GM21515 (cell line): ENCODE data around the gene ARAP2.
A peak's percentile ranks its signal among the peaks of the same experiment; 100 is the strongest.

Experiments used
- ATAC-seq: cut with Tn5 transposase; IDR thresholded peaks from one replicate; pipeline ENCODE4 v1.9.1; 2021; ENCODE audit not compliant: unreplicated experiment

Gene ARAP2

DNA sequence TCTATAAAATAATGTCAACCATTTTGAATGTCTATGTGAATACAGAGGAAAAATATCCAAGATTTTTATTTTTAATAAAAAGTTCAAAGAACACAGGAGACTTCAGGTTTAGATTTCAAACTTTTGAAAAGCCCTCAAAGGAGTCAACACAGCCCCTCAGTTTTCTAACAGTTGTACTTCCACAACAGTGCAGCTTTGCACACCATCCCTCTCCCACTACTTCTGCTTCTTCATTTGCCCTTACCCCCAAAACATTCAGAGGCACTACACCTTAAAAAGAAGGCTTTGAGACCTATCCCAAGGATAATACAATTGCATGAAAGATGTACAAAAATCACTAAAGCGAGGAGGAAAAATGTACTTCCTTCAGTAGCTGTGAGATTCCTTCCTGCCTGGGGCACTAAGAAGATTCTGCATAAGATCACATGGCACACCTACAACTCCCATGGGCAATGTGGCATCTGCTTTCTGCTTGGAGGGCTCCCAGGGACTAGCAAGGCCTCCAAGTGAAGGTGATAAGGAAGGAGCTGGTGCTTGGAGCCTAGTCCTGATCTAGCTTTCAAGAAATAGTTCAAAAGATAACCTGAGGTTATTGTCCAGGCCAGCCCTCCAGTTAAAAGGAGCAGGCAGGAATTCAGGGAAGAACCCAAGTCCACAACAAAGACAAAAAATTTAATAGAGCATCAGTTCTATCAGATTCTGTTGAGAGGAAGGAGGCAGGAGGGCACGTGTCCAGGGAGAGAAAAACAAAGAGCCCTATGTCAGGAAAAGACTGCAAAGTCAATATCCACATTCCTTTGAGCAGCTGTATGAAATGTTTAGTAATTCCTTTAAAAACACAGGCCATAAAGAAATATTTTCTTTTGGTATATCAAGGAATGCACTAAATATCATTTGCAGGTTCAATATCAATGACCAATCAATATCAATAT is 19.1 kb downstream of the ARAP2 start:
- ATAC-seq: no peak

- ATAC-seq: no peak
Measured at GRCh38 chr4:36222702-36223101, 21.6 kb downstream of the ARAP2 start.

DNA sequence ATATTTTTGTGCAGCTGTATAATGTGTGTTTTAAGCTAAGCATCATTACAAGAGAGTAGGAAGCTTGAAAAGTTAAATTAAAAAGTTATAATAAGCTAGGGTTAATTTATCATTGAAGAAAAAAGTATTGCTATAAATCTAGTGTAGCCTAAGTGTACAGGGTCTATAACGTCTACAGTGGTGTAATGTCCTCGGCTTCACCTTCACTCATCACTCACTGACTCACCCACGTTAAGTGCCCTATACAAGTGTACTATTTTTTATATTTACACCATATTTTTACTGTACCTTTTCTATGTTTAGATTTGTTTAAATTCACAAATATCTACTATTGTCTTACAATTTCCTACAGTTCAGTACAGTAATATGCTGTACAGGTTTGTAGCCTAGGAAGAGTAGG is 23.5 kb downstream of the ARAP2 start:
- ATAC-seq: no peak

GRCh38 chr4:36218121-36218520 is 26.2 kb downstream of the ARAP2 start:
- peak; percentile 68 for ATAC-seq

GRCh38 chr4:36215627-36216026 is 28.7 kb downstream of the ARAP2 start:
- ATAC-seq: no peak

DNA sequence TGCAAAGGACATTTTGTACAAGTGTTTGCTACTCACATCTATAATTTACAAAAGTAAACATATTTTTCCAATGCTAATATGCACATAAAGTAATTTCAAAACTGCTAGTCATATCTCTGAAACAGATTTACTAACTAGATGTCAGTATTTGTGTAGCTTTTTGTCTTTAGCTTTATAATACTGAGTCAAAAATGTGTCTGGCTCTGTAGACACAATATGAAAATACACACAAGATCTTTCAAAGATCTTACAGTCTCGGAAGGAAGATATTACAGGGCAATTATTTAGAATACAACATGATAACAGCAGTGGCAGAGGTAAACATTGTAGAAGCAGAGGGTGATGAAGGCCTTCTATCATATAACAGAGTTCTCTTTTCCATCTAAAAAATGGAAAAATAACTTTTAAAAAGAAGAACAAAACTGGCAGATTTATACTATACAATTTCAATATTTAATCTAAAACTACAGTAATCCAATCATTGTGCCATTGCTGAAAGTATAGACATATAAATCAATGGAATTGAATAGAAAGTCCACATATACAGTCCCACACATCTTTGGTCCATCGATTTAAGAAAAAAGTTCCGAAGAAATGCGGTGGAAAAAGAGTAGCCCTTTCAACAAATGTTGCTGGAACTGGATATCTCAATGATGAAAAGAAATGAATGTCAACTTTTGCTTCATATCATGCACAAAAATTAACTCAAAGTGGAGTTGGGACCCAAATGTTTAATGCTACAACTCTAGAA is 29.4 kb downstream of the ARAP2 start:
- ATAC-seq: no peak

- ATAC-seq: no peak
Measured at GRCh38 chr4:36213977-36214376, 30.3 kb downstream of the ARAP2 start.

GRCh38 chr4:36211084-36211483 is 33.2 kb downstream of the ARAP2 start:
- ATAC-seq: no peak

DNA sequence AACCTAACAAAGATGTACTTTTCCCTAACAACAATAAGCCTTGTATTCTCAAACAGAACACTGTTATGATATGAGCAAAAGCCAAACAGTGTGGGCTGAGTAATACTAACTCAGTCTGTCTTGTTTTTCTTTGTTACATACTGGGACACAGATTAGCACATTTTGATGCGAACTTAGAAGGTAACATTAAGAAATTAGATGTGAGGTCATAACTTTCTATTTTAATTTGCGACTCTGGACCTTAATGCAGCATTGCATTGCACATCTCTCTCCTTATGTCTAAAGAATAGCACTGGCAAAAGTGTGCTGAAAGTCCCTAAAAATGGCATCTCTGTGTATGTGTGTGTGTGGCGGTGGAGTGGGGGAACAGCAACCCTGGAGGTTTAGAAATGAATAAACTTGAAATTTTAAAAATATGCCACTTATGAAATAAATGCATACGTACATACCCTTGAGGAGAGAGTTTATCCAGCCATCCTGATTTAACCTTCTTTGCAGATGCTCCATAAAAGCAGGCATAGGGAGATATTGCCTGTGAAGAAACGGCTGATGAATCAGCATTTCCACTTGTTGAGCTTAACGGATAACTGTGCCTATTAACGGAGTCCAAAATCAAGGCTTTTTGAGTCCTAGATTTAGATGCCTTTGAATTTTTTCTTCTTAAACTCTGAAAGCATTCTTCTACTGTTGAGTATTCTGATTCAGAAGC is 34.2 kb downstream of the ARAP2 start:
- no peak for ATAC-seq

- peak; percentile 90 for ATAC-seq
Measured at GRCh38 chr4:36208893-36209473, 35.3 kb downstream of the ARAP2 start.

DNA sequence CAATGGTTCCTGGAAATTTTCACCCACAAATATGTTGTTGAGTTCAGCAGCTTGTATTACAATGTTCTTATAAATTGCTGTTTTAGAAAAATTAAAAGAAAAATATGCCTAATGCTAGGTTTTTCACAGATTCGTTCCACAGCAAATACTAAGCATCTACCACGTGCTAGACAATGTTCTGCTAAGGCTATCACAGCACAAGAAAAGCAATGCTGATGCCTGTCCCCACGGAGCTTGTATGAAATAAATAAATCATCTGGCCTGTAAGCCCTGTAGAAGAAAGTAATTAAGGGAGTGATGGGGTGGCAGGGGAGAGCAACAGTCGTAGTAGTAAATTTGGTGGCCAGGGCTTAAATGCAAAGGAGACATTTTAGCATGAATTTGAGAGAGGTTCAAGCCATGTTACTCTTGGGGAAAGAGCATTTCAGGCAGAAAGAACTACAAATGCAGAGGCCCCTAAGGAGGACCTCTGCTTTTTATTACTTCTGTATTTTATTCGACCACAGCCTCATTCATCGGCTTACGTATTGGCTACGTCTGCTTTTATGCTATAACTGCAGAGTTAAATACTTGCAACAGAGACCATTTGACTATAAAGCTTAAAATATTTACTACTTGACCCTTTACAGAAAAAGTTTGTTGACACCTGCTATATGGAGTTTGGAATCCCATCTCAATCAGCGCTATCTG is 36.3 kb downstream of the ARAP2 start:
- ATAC-seq: no peak

DNA sequence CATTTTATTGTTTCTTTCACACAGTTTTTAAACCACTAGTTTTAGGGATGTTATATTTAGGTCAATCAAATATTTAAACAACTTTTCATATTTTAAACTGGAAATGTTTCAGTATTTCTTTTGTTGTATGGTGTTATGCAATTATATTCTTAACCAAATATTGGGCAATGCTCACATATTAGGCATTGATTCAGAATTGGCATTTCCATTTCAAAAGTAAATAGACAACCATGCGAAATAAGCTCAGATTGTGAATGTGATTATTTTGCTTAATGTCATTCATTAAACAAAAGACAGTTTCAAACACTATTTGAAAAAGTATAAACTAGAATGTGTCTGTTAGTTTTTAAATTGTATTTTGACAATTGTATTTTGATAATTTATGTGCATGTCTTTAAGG is 36.9 kb downstream of the ARAP2 start:
- no peak for ATAC-seq

DNA sequence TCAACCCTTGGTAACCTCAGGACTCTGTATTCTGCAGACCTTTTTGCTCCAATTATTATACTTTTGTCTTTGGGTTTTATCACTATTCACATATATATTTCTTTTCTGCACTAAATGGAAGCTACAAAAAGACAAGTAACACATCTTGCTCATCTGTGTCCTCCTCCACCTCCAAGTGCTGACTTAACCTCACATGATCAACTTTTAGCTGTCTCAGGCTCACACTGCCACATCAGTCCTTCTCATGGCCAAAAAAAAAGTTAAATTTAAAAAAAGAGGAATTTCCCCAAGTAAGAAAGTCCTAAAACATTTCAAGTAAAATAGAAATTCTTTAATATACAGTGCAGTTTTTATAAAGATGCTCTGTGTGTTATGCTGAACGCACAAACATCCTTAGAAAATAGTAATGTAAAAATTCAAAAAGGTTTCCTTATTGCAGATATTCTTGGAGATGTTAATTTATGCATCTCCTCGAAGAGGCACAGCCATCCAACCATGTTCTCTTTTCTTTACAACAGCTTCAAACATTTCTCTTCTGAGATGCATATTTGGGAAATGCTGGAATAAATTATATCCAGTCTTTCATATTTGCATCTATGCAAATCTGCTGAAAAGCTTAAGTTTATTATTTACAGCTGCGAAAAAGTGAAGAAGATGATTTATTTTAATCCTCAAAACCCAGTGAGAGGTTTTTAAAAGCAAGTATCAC is 37.6 kb downstream of the ARAP2 start:
- ATAC-seq: no peak

DNA sequence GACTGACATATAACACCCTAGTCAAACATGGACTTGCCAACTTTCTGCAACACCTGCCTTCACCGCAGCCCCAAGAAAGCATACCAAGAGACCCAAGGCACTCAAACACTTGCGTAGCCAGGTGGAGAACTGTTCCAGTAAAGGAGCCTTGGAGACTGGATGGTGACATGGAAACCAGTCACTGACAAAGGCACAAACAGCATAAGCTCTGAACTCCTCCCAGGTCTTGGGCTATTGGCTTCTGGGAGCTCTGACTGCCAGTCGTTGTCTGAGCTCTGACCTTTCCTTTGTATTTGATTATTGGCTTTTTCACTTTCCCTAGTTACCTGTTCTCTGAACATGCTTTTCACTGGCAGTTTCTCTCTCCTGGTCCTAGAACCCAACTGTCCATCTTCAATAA is 38.3 kb downstream of the ARAP2 start:
- no peak for ATAC-seq

DNA sequence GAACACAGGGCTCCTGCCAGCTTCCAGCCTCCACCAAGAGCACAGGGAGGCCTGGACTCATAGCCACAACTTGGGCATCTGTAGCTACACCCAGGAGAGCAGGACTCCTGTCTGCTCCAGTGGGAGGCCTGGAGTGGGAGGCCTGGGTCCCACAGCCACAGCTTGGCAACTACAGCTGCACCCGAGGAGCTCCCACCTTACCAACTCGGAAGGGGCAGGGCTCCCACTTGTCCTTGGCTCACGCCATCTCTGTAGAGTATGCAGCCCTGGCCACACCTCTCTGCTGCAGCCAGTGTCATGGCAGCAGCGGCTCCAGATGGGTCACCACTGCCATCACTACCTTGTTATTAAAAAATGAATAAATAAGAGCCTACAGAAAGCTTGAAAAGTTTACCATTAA is 45.5 kb downstream of the ARAP2 start:
- no peak for ATAC-seq

- ATAC-seq: no peak
Measured at GRCh38 chr4:36198068-36198808, 46.1 kb downstream of the ARAP2 start.

DNA sequence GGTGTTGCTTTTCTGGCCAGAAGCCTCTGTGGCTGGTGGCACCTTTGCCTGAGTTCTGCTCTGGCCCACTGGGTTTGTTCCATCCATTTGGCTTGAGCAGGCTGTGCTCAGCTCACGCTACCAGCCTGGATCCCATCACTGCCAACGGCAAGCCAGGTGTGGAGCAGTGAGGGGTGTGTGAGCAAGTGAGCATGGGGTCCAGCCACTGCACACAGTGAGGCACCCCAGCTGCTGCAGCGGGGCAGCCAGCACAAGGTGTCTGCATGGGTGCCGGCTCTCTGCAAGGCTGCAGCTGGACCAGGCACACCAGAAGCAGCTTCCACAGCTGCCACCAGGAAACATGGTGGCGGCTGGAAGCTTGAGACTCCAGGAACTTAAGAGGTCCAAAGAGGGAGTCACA is 46.8 kb downstream of the ARAP2 start:
- no peak for ATAC-seq

- no peak for ATAC-seq
Measured at GRCh38 chr4:36196145-36196913, 48.0 kb downstream of the ARAP2 start.

- ATAC-seq: no peak
Measured at GRCh38 chr4:36192922-36193321, 51.4 kb downstream of the ARAP2 start.
